Astrocyte (in vitro differentiated cells and primary cell): ENCODE results near the gene SMAP1.

Source experiments
- CTCF ChIP-seq: IDR thresholded peaks from 2 replicates; pipeline ENCODE4 v1.5.1; 2011; ENCODE audit warnings: low read depth, mild to moderate bottlenecking, inconsistent platforms, low read length, moderate library complexity; ENCODE audit not compliant: insufficient read depth
- EZH2 ChIP-seq: IDR thresholded peaks from 2 replicates; pipeline ENCODE4 v1.6.1; 2012; ENCODE audit warnings: mild to moderate bottlenecking, low read length, inconsistent platforms; ENCODE audit not compliant: insufficient read depth

GRCh38 chr6:70823651-70824050 is 156.0 kb downstream of the SMAP1 start:
- TF ChIP-seq CTCF (no peak), EZH2 (no peak)
